H9 (cell line): ENCODE data around the gene HIC1. TPM values are rescaled to one million over a fixed set of nuclear protein-coding genes. Genes with fewer than 3 reads are reported as not detected.

Source experiments
- DNase-seq: peaks from one replicate; pipeline ENCODE4 v3.0.0-alpha.2; 2017
- H2AFZ ChIP-seq: one replicate; pipeline ENCODE4 v1.6.1; 2013; ENCODE audit warnings: mild to moderate bottlenecking, low read length, control low read depth, moderate library complexity
- H2AK5ac ChIP-seq: 2 replicates; pipeline ENCODE4 v1.6.1; 2013; ENCODE audit warnings: low read length, control low read depth, mixed read lengths; ENCODE audit not compliant: insufficient read length
- H2BK120ac ChIP-seq: one replicate; pipeline ENCODE4 v1.6.1; 2013; ENCODE audit warnings: low read depth, mild to moderate bottlenecking, low read length, control low read depth, inconsistent platforms; ENCODE audit not compliant: poor library complexity, severe bottlenecking
- H2BK12ac ChIP-seq: 2 replicates; pipeline ENCODE4 v1.6.1; 2013; ENCODE audit warnings: low read length, control low read depth, mixed read lengths, low read depth; ENCODE audit not compliant: insufficient read length
- H2BK15ac ChIP-seq: 2 replicates; pipeline ENCODE4 v1.6.1; 2013; ENCODE audit warnings: low read depth, low read length, control low read depth
- H2BK20ac ChIP-seq: one replicate; pipeline ENCODE4 v1.6.1; 2013; ENCODE audit warnings: low read depth, mild to moderate bottlenecking, low read length, control low read depth, inconsistent platforms; ENCODE audit not compliant: poor library complexity, severe bottlenecking
- H2BK5ac ChIP-seq: 2 replicates; pipeline ENCODE4 v1.6.1; 2013; ENCODE audit warnings: low read length, control low read depth, mixed read lengths; ENCODE audit not compliant: insufficient read length
- H3K14ac ChIP-seq: 2 replicates; pipeline ENCODE4 v1.6.1; 2013; ENCODE audit warnings: low read length, control low read depth; ENCODE audit not compliant: insufficient read depth
- H3K18ac ChIP-seq: 2 replicates; pipeline ENCODE4 v1.6.1; 2013; ENCODE audit warnings: low read depth, mild to moderate bottlenecking, mixed read lengths, low read length, control low read depth; ENCODE audit not compliant: insufficient read length
- H3K23ac ChIP-seq: 2 replicates; pipeline ENCODE4 v1.6.1; 2013; ENCODE audit warnings: low read length, control low read depth, mixed read lengths, low read depth; ENCODE audit not compliant: insufficient read length
- H3K23me2 ChIP-seq: 2 replicates; pipeline ENCODE4 v1.6.1; 2013; ENCODE audit warnings: low read depth, mild to moderate bottlenecking, mixed read lengths, low read length, control low read depth; ENCODE audit not compliant: insufficient read length, poor library complexity, severe bottlenecking
- H3K27ac ChIP-seq: 2 replicates; pipeline ENCODE4 v1.5.1; 2013; ENCODE audit warnings: low read length, control low read depth, mixed read lengths, low read depth; ENCODE audit not compliant: insufficient read length
- H3K27me3 ChIP-seq: 2 replicates; pipeline ENCODE4 v1.6.1; 2013; ENCODE audit warnings: low read length, control low read depth, inconsistent platforms; ENCODE audit not compliant: insufficient read depth
- H3K4ac ChIP-seq: 2 replicates; pipeline ENCODE4 v1.6.1; 2013; ENCODE audit warnings: low read depth, mild to moderate bottlenecking, control low read depth, inconsistent platforms, low read length, moderate library complexity
- H3K4me1 ChIP-seq: 2 replicates; pipeline ENCODE4 v1.6.1; 2013; ENCODE audit warnings: low read length, control low read depth, inconsistent platforms; ENCODE audit not compliant: insufficient read depth
- H3K4me2 ChIP-seq: 2 replicates; pipeline ENCODE4 v1.6.1; 2013; ENCODE audit warnings: low read length, control low read depth, mixed read lengths; ENCODE audit not compliant: insufficient read length, insufficient read depth
- H3K56ac ChIP-seq: 2 replicates; pipeline ENCODE4 v1.6.1; 2013; ENCODE audit warnings: low read depth, mild to moderate bottlenecking, mixed read lengths, low read length, control low read depth; ENCODE audit not compliant: insufficient read length
- H3K79me1 ChIP-seq: 2 replicates; pipeline ENCODE4 v1.6.1; 2013; ENCODE audit warnings: low read depth, mild to moderate bottlenecking, moderate library complexity, low read length, control low read depth, inconsistent platforms; ENCODE audit not compliant: insufficient read depth, poor library complexity, severe bottlenecking
- H3K79me2 ChIP-seq: 2 replicates; pipeline ENCODE4 v1.6.1; 2013; ENCODE audit warnings: low read length, control low read depth, inconsistent platforms; ENCODE audit not compliant: insufficient read depth
- H3K9ac ChIP-seq: 2 replicates; pipeline ENCODE4 v1.6.1; 2013; ENCODE audit warnings: low read length, control low read depth, mixed read lengths; ENCODE audit not compliant: insufficient read length; ENCODE audit errors: extremely low read depth
- H3K9me3 ChIP-seq: one replicate; pipeline ENCODE4 v1.6.1; 2013; ENCODE audit warnings: low read depth, low read length, inconsistent platforms; ENCODE audit not compliant: control insufficient read depth
- H3T11ph ChIP-seq: one replicate; pipeline ENCODE4 v1.6.1; 2013; ENCODE audit warnings: mild to moderate bottlenecking, low read length, control low read depth, inconsistent platforms
- H4K20me1 ChIP-seq: one replicate; pipeline ENCODE4 v1.6.1; 2013; ENCODE audit not compliant: control insufficient read depth, insufficient read length, insufficient read depth
- H4K5ac ChIP-seq: 2 replicates; pipeline ENCODE4 v1.6.1; 2013; ENCODE audit warnings: low read depth, mild to moderate bottlenecking, mixed read lengths, low read length, control low read depth; ENCODE audit not compliant: insufficient read length
- H4K8ac ChIP-seq: replicated peaks from 2 replicates; pipeline ENCODE4 v1.6.1; 2013; ENCODE audit warnings: low read length, control low read depth, mixed read lengths, low read depth; ENCODE audit not compliant: insufficient read length
- H4K91ac ChIP-seq: 2 replicates; pipeline ENCODE4 v1.6.1; 2013; ENCODE audit warnings: low read depth, mild to moderate bottlenecking, moderate library complexity, mixed read lengths, low read length, control low read depth; ENCODE audit not compliant: insufficient read length
- H3K27ac Mint-ChIP-seq, 3 experiments: 2 replicates in 2 of 3; 3 replicates in 1 of 3; pipeline ENCODE4 v1.8.0; 2020 to 2021; ENCODE audit warnings: mixed read lengths in 3 of 3, mild to moderate bottlenecking in 1 of 3, moderate library complexity in 1 of 3
- H3K27me3 Mint-ChIP-seq: 2 replicates; pipeline ENCODE4 v1.8.0; 2021; ENCODE audit warnings: low read depth, mild to moderate bottlenecking, moderate library complexity, mixed read lengths
- H3K36me3 Mint-ChIP-seq, 3 experiments: 2 replicates in 2 of 3; 3 replicates in 1 of 3; pipeline ENCODE4 v1.8.0; 2020 to 2021; ENCODE audit warnings: low read depth in 3 of 3, mixed read lengths in 3 of 3; ENCODE audit not compliant: insufficient read depth in 1 of 3
- H3K4me1 Mint-ChIP-seq, 2 experiments: 2 replicates each; pipeline ENCODE4 v1.8.0; 2020; ENCODE audit warnings: mixed read lengths in 2 of 2
- H3K4me3 Mint-ChIP-seq, 2 experiments: 2 replicates in 1 of 2; 3 replicates in 1 of 2; pipeline ENCODE4 v1.8.0; 2020 to 2021; ENCODE audit warnings: mild to moderate bottlenecking in 2 of 2, mixed read lengths in 2 of 2, moderate library complexity in 1 of 2
- H3K9me3 Mint-ChIP-seq, 2 experiments: 2 replicates in 1 of 2; 3 replicates in 1 of 2; pipeline ENCODE4 v1.8.0; 2020; ENCODE audit warnings: mild to moderate bottlenecking in 2 of 2, mixed read lengths in 2 of 2, moderate library complexity in 1 of 2
- CTCF ChIP-seq: fragments of 200-600 bp; sonication (generic); conservative IDR thresholded peaks from 3 replicates; pipeline ENCODE4 v1.8.0; 2021; ENCODE audit warnings: antibody characterized with exemption, mild to moderate bottlenecking
- WGBS: extraction: QIAGEN DNeasy Blood & Tissue Kit; methylation state at CpG from one replicate; pipeline ENCODE4 v1.1.7; 2013; ENCODE audit warnings: missing lambda C conversion rate, low lambda C conversion rate, mixed read lengths; ENCODE audit not compliant: insufficient read length; ENCODE audit errors: extremely low coverage; 5-methylcytosine and 5-hydroxymethylcytosine counted together
- total RNA-seq: library from RNA; stranded (reverse); gene quantifications from 2 replicates; pipeline ENCODE4 v1.2.1, GENCODE V29; 2021

Gene HIC1
- total RNA-seq, 1 experiment from 2014 or later: 1.8 TPM

DNA sequence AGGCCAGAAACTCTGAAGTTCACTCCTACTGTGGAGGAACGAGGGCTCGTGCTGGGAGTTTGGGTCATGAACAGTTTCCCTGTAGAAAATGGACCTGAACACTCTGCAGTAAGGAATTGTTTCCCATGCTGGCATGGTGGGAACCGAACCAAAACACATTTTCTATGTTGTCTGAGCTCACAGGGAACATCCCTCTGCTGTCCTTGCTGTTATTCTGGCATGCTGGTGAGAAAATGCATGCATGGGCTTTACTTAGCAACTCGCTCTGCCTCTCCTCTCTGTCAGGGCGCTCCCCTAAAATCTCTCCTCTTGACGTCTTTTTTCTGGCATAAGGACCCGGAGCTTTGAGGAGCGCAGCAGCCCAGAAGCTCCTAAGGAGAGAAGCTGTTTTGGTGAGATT, 35.2 kb upstream of the HIC1 start:
- WGBS: no CpG with 5 or more reads among the region's 8 CpGs
- Histone ChIP-seq H3K4me2 (no peak overlapping the region), H2AK5ac (no peak overlapping the region), H3K23me2 (peaks cover 13% of the 10 kb centered on the region), H4K91ac (no peak overlapping the region), H3K4me1 (no peaks in the 10 kb centered on the region), H2BK5ac (no peak overlapping the region), H3K79me1 (no peaks in the 10 kb centered on the region), H3K4ac (no peak overlapping the region), H4K5ac (no peak overlapping the region), H3K18ac (no peak overlapping the region), H2BK20ac (no peak overlapping the region), H3K9me3 (no peaks in the 10 kb centered on the region), H2BK15ac (no peak overlapping the region), H3K79me2 (no peaks in the 10 kb centered on the region), H3T11ph (no peak overlapping the region), H4K8ac (no peak overlapping the region), H4K20me1 (no peaks in the 10 kb centered on the region), H3K27ac (no peak overlapping the region), H3K9ac (no peak overlapping the region), H2BK120ac (no peak overlapping the region), H3K23ac (no peak overlapping the region), H2BK12ac (no peak overlapping the region), H3K56ac (no peak overlapping the region), H3K27me3 (peaks cover 28% of the 10 kb centered on the region; the same call in 1 of the 2 replicates), H3K14ac (no peak overlapping the region), H2AFZ (no peak overlapping the region)
- Mint-ChIP-seq H3K27me3 (peaks cover 96% of the 10 kb centered on the region), H3K9me3 (no peaks in the 10 kb centered on the region), H3K27ac (no peak overlapping the region), H3K4me3 (no peak overlapping the region), H3K4me1 (peaks cover 3 to 12% of the 10 kb centered on the region in 2 experiments; a peak in 3 of 4 replicates), H3K36me3 (no peaks in the 10 kb centered on the region)
- DNase-seq: no peak
- no peak for TF ChIP-seq CTCF
